HG03378 (cell line): ENCODE data around the gene GLOD4.

Experiments
- ATAC-seq: cut with Tn5 transposase; IDR thresholded peaks from one replicate; pipeline ENCODE4 v1.9.1; 2021; ENCODE audit warnings: mild to moderate bottlenecking, moderate library complexity; ENCODE audit not compliant: unreplicated experiment

Gene GLOD4

DNA sequence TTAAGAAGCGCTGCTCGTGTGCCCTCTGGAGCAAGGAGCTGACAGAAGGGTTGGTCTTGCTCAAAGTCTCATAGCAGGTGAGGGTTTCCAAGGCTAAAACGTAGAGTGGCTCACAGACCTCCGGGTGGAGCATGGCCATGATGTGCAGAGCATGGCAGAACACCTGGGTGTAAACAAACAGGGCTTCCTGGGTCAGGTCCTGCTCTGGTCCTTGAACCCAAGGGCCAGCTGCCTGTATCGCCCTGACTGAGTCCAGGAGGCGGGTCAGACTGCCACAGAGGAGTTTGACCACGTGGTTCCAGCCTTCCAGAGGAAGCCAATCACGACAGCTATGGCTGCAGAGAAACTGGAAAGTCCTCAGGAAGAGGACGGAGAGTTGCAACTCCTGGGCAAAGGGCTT is 37.1 kb downstream of the GLOD4 start:
- ATAC-seq, result no peak

DNA sequence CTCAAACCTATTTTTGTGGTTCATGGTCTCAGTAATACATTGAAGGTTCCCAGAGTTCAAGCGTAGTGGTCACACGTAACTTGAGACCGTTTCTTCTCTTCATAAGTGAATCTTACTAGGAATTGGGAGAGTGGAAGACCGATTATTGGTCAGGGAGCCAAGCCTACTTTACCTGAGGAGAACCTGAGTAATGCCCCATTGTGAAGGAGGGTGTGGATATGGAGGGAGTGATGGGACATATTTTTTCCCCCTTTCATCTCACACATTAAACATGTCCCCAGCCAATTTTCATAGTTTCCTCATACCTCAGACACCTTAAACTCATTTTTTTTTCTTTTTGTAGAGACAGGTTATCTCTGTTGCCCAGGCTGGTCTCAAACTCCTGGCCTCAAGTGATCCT is 38.9 kb downstream of the GLOD4 start:
- no peak for ATAC-seq

DNA sequence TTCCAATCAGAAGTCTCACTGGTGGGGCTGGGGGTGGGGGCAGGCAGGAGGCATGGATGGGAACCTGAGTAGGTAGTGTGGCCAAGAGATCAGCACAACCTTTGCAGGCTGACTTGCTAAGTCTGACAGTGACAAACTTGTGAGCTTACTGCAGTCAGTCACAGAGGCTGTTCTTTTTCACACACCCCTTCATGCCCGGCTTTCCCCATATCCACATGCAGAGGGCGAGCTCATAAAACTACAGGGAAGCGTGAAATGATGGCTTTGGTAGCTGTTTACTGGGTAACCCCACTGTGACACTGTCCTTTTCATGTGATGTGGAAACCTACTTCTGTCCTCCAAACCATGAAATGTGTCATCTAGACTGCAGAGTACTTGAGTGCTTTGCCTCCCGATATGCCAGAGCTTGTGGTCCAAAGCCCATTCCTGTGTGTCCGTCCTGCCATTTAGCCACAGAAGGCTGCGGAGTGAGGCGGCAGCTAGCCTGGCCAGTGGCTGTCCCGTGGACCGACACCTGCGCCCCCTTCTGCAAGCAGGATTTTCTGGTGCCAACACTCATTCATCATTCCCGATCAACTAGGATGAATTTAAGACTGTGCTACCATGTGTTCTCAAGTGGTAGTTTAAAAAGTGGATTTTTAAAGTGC is 39.8 kb downstream of the GLOD4 start:
- ATAC-seq, result no peak

DNA sequence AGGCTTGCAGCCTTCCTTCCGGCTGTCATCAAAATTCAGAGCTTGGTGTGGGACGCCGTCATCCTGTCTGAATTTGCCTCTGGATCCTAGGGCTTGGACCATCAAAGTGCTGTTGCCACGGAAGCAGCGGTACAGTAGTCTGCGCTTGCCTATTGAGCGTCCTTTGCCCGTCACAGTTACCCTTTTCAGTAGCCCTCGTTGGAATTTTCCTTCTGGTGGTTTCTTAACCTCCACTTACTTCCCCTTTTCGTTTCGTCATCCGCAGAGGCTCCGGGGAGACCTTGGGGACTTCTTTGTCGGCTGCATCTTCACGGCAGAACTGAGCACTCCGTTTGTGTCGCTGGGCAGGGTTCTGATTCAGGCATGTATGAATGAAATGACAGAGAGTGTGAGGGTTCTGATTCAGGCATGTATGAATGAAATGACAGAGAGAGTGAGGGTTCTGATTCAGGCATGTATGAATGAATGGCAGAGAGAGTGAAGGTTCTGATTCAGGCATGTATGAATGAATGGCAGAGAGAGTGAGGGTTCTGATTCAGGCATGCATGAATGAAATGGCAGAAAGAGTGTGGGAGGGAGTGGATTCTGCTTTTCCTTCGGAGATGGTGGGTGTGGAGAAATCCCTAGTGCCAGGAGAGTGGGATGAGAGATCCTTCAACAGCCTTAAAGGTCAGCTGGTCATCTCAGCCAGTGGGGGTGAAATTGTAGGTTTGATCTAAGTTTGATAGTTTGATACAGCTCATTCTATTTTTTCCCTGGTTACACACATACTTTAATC is 41.7 kb downstream of the GLOD4 start:
- ATAC-seq, result peak; percentile 66

DNA sequence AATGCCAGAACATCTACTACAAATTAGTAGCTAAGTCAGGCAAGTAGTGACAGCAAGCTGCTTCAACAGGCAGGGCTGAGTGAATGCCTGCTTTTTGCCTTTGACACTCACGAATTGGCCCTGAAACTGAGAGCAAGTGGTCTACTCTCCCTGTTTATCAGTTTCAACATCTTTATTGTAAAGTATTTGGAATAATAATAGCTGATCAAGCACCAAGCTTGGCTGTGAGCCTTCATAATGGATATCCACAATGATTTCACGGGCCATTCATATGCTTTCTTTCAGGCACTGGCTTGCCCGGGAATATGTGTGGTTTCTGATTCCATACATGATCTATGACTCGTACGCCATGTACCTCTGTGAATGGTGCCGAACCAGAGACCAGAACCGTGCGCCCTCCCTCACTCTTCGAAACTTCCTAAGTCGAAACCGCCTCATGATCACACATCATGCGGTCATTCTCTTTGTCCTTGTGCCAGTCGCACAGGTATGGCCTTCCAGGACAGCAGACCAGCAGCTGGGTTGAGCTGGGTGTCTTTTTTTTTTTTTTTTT is 44.4 kb downstream of the GLOD4 start:
- no peak for ATAC-seq

GRCh38 chr17:733743-734142 is 48.3 kb downstream of the GLOD4 start:
- ATAC-seq, result no peak

DNA sequence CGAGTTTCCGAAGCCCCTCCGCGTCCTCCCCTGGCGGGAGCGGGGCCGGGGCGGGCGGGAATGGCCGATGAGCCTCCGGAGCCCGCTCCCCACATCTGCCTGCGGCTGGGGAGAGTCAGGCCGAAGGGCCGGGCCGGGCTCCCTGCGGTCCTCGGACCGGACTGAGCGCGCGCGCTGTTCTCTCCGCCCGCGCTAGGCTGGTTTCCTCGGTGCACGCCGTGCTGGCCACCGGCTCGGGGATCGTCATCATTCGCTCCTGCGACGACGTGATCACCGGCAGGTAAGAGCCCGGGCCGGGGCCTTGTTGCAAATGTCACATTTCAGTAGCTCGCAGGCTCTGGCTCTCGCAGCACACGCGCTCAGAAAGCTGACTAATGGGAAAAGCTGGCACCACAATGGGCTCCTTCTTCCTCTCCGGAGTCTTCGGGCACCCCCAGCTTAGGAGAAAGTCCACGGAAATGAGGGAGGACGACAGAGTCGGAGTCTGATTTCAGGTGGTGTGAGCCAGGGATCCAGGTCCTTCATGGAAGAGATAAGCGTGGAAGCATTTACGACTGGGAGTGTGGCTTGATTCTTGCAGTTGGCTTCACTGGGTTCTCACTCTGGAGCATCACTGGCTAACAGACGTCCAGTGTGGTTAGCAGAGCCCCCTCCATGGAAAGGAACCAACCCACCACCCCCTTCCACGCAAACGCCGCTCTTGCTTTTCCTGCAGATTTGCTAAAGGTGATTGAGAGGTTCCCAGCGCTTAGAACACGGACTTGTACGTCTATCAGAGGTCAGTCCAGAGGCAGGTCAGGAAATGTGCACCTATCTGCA is 49.0 kb downstream of the GLOD4 start:
- no peak for ATAC-seq

- ATAC-seq, result no peak
These were observed 49.8 kb downstream of the GLOD4 start, which contains the start of gene TLCD3A for GRCh38 chr17:732067-732901. Gene TLCD3A (plus strand): TSS chr17:732596. CDS start chr17:732648, 52 bp downstream.

DNA sequence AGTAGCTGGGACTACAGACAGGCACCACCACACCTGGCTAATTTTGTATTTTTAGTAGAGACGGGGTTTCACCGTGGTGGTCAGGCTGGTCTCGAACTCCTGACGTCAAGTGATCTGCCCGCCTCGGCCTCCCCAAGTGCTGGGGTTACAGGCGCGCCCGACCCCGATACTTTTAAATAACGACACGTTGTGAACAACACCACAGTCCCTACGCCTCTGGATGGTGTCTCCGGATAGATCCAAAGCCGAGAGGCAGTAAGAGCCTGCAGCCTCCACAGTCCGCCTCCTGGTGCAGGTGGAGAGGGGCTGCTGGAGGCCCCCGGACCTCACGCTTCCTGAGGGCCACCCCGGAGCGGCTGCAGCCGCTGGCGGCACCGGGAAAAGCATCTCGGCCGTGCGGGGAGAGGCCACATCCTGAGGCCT is 50.4 kb downstream of the GLOD4 start:
- no peak for ATAC-seq

GRCh38 chr17:728911-729310 is 53.2 kb downstream of the GLOD4 start:
- ATAC-seq, result no peak

DNA sequence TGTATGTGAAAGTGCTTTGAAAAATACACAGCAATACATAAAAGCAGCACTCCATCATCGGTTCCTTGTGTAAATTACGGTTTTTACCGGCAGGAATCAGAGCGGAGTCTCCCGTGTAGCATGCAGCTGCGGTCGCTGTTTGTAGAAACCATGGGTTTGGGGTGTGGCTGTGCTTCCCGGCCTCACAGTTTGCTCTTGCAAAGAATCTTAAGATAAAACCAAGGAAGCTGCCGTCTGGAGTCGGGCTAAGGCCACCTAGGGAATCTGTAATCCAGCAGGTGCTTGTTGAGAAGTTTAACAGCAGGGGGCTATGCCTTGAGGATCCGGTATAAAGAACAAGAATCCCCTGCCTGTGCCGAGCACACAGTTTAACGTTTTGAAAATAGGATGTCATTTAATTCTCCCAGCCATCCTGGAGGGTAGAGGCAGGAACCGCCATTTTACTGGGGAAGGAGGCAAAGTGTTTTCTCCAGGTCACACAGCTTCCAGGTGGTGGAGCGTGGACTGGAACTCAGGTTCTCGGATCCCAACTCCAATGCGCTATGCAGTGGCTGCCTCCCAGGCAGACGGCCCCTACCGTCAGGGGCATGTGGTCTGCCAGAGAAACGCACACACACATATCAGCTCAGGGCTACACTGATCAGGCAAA is 55.7 kb downstream of the GLOD4 start:
- ATAC-seq, result no peak

GRCh38 chr17:725746-726145 is 56.3 kb downstream of the GLOD4 start:
- no peak for ATAC-seq

DNA sequence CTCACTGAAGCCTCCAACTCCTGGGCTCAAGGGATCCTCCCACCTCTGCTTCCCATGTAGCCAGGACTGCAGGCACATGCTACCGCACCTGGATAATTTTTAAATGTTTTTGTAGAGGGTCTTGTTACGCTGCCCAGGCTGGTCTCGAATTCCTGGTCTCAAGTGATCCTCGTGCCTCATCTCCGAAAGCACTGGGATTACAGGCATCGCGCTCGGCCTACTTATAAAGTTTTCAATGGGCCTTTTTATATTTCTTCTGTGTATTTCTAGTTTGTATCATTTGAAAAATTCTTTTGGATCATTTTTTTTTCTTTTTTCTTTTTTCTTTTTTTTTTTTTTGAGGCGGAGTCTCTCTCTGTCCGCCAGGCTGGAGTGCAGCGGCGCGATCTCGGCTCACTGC is 57.0 kb downstream of the GLOD4 start:
- no peak for ATAC-seq

- no peak for ATAC-seq
These were observed 60.5 kb downstream of the GLOD4 start for GRCh38 chr17:721540-721937.

DNA sequence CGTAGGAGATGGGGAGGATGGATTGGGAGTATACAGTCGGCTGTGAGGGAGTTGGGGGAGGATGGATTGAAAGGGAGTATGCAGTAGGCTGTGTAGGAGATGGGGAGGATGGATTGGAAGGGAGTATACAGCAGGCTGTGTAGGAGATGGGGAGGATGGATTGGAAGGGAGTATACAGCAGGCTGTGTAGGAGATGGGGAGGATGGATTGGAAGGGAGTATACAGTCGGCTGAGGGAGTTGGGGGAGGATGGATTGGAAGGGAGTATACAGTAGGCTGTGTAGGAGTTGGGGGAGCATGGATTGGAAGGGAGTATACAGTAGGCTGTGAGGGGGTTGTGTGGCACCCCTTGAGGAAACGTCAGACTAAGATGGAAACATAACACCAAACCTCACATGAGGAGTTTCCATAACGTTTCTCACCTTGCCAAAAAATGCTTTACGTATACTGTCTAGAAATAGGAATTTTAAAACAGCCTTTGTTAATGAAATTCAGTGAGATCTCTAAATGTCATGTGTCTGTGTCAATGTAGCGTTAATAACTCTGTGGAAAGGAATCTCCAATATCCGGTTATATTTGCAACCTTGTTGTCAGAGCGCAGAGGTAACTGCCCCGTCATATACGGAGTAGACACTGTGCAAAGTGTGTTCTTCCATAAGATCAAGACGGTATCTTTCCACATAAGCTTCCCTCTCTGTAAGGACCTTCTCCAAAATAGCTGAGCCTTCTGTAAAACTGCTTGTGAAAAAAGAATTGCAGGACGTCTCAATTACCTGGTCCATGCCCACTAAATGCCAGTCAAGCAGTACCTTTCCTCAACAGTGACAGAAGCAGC is 61.2 kb downstream of the GLOD4 start:
- no peak for ATAC-seq

DNA sequence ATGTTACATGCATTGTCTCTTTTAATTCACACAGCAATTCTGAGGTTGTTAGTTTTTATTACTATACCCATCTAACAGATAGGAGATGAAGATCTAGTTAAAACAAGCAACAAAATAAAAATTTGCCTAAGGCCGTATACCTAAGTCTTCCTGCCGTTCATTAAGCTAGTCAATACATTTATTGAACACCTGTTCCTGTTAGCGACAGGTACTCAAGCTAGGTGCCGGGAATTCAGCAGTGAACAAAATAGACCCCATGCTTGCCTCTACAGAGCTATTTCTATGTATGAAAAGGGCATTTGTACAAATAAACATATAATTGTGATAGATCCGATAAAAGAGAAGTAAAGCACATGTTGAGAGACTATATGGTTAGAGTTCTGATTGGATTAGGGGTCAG is 64.0 kb downstream of the GLOD4 start:
- no peak for ATAC-seq
